ENCODE measurements around the gene RRBP1.
A peak's percentile ranks its signal among the peaks of the same experiment; 100 is the strongest.

DNA sequence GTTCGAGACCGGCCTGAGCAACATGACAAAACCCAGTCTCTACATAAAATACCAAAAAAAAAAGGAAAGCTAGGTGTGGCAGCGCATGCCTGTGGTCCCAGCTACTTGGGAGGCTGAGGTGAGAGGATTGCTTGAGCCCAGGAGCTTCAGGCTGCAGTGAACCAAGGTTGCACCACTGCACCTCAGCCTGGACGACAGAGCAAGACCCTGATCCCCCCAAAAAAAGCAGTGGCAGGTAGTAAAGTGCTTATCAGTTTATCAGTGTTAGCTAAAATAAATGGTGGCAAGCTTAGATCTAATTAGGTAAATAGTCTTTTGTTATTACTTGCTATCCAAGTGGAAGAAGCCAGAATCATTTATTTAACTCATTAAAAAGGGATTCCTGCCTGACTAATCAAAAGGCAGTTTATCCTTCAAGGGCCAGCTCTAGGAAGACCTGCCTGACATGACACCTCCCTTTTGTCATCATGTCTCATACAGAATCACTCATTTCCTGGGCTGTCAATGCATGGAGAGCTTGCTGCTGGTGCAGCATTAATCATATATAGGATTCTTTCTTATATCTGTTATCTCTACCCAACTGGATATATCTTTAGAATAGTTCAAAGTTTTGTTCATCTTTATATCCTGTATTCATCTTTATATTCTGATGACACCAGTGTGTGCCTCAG, 102.5 kb downstream of the RRBP1 start:
- TF ChIP-seq POLR2AphosphoS5 (IDR thresholded peaks at IDR 0.05; ENCODE audit: insufficient read depth, low read depth, low read length) (no peak), POLR2A (IDR thresholded peaks at IDR 0.05; ENCODE audit: low read depth, low read length) (no peak), GATA2 (IDR thresholded peaks at IDR 0.05; ENCODE audit: insufficient read depth, insufficient read length, low read depth, low read length) (peak; percentile 14), FOS (IDR thresholded peaks at IDR 0.05; ENCODE audit: borderline replicate concordance, insufficient read depth, low read length) (peak; percentile 41), EZH2 (IDR thresholded peaks at IDR 0.05; ENCODE audit: borderline replicate concordance, low read depth, low read length, severe bottlenecking) (no peak), JUN (IDR thresholded peaks at IDR 0.05; ENCODE audit: borderline replicate concordance, insufficient read depth, insufficient read length, low read depth) (no peak)
- TF ChIP-seq, protein P1, sequence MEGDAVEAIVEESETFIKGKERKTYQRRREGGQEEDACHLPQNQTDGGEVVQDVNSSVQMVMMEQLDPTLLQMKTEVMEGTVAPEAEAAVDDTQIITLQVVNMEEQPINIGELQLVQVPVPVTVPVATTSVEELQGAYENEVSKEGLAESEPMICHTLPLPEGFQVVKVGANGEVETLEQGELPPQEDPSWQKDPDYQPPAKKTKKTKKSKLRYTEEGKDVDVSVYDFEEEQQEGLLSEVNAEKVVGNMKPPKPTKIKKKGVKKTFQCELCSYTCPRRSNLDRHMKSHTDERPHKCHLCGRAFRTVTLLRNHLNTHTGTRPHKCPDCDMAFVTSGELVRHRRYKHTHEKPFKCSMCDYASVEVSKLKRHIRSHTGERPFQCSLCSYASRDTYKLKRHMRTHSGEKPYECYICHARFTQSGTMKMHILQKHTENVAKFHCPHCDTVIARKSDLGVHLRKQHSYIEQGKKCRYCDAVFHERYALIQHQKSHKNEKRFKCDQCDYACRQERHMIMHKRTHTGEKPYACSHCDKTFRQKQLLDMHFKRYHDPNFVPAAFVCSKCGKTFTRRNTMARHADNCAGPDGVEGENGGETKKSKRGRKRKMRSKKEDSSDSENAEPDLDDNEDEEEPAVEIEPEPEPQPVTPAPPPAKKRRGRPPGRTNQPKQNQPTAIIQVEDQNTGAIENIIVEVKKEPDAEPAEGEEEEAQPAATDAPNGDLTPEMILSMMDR (IDR thresholded peaks at IDR 0.05; ENCODE audit: extremely low read depth in 1 of 2, insufficient read depth in 1 of 2, low read depth in 1 of 2, low read length in 2 of 2) = no peak
- TF ChIP-seq, protein P2, sequence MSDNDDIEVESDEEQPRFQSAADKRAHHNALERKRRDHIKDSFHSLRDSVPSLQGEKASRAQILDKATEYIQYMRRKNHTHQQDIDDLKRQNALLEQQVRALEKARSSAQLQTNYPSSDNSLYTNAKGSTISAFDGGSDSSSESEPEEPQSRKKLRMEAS (IDR thresholded peaks at IDR 0.05; ENCODE audit: insufficient read depth, insufficient read length) = no peak
